ENCODE results near the gene DNM1. TPM values are rescaled to one million over a fixed set of nuclear protein-coding genes. Genes with fewer than 3 reads are reported as not detected.

DNM1 gene
- total RNA-seq, 4 donors from 2014 or later, result 14.5 to 85.8 (median 54.4) TPM

DNA sequence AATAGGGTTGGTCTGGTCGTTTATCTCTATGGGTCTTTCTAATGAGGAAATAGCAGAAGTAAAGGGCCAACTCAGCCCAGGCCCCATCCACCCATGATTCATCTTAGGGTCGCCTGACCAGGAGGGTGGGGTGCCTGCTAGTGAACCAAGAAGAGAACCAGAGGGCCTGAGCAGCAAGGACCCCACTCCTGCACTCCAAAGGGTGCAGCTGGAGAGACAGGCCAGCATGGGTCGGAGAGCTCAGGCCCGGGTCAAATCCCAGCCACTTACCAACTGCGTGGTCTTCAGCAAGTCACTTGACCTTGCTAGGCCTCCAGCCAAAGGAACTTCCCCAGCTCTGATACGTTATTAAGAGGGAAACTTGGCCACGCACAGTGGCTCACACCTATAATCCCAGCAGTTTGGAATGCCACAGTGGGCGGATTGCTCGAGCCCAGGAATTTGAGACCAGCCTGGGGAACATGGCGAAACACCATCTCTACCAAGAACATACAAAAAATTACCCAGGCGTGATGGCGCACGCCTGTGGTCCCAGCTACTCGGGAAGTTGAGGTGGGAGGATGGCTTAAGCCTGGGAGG is 38.8 kb upstream of the DNM1 start:
- DNase-seq, result no peak
- no peak overlapping the region for H3K4me3 ChIP-seq
- H3K27ac ChIP-seq, result no peak overlapping the region
- H3K4me1 ChIP-seq, result no peaks in the 10 kb centered on the region
- H3K9me3 ChIP-seq, result no peaks in the 10 kb centered on the region
- H3K36me3 ChIP-seq, result peaks cover 0 to 63% (median 0%) of the 10 kb centered on the region in 3 donors
- H3K27me3 ChIP-seq, result no peaks in the 10 kb centered on the region
- TF ChIP-seq POLR2A (IDR thresholded peaks at IDR 0.05), result no peak

DNA sequence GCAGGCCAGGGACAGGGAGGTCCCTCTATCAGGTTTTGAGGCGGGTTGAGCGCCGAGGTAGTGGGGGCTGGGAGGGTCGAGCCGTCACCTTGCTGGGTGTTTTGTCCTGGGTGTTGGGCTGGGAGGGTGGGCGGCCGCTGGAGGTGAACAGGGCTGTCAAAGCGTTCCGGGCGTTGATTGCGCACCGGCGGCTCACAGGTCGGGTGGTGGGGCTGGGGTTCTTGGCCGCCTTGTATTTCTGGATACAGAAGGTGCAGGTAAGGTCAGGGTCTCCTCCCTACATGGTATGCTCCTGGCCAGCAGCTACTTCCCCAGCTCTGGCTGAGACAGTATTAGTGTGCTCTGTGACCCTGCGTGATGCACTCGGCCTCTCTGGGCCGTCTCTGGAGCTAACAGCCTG is 37.0 kb upstream of the DNM1 start:
- no peak for DNase-seq
- H3K4me3 ChIP-seq, result no peak overlapping the region
- H3K4me1 ChIP-seq, result no peaks in the 10 kb centered on the region
- H3K27ac ChIP-seq, result no peak overlapping the region
- TF ChIP-seq POLR2A (IDR thresholded peaks at IDR 0.05), result no peak
- no peak for TF ChIP-seq CTCF (IDR thresholded peaks at IDR 0.05)
- H3K9me3 ChIP-seq, result no peaks in the 10 kb centered on the region
- H3K36me3 ChIP-seq, result peaks cover 0 to 80% (median 0%) of the 10 kb centered on the region in 3 donors
- no peaks in the 10 kb centered on the region for H3K27me3 ChIP-seq

GRCh38 chr9:128167209-128167608 is 36.0 kb upstream of the DNM1 start:
- no peak overlapping the region for H3K27ac ChIP-seq
- no peaks in the 10 kb centered on the region for H3K27me3 ChIP-seq
- no peaks in the 10 kb centered on the region for H3K9me3 ChIP-seq
- TF ChIP-seq CTCF (IDR thresholded peaks at IDR 0.05) (no peak), POLR2A (IDR thresholded peaks at IDR 0.05) (no peak)
- H3K4me1 ChIP-seq, result no peaks in the 10 kb centered on the region
- H3K36me3 ChIP-seq, result peaks cover 0 to 81% (median 0%) of the 10 kb centered on the region in 3 donors
- no peak for DNase-seq
- no peak overlapping the region for H3K4me3 ChIP-seq

GRCh38 chr9:128168731-128169308 is 34.4 kb upstream of the DNM1 start:
- no peak for DNase-seq
- H3K9me3 ChIP-seq, result no peaks in the 10 kb centered on the region
- no peak overlapping the region for H3K4me3 ChIP-seq
- H3K36me3 ChIP-seq, result peaks cover 0 to 76% (median 0%) of the 10 kb centered on the region in 3 donors
- H3K27me3 ChIP-seq, result no peaks in the 10 kb centered on the region
- no peaks in the 10 kb centered on the region for H3K4me1 ChIP-seq
- no peak overlapping the region for H3K27ac ChIP-seq
- TF ChIP-seq POLR2A (IDR thresholded peaks at IDR 0.05) (no peak), CTCF (IDR thresholded peaks at IDR 0.05) (no peak)

- no peak overlapping the region for H3K27ac ChIP-seq
- H3K27me3 ChIP-seq, result no peaks in the 10 kb centered on the region
- no peaks in the 10 kb centered on the region for H3K9me3 ChIP-seq
- no peak for DNase-seq
- TF ChIP-seq CTCF (IDR thresholded peaks at IDR 0.05) (no peak), POLR2A (IDR thresholded peaks at IDR 0.05) (no peak)
- peaks cover 0 to 75% (median 0%) of the 10 kb centered on the region in 3 donors for H3K36me3 ChIP-seq
- no peak overlapping the region for H3K4me3 ChIP-seq
- H3K4me1 ChIP-seq, result no peaks in the 10 kb centered on the region
Observed at GRCh38 chr9:128169492-128169891, 33.7 kb upstream of the DNM1 start.

GRCh38 chr9:128169925-128170324 is 33.3 kb upstream of the DNM1 start:
- Histone ChIP-seq H3K4me3 (no peak overlapping the region), H3K36me3 (peaks cover 0 to 75% (median 0%) of the 10 kb centered on the region in 3 donors), H3K27me3 (no peaks in the 10 kb centered on the region), H3K4me1 (no peaks in the 10 kb centered on the region), H3K27ac (no peak overlapping the region), H3K9me3 (no peaks in the 10 kb centered on the region)
- TF ChIP-seq POLR2A (IDR thresholded peaks at IDR 0.05) (no peak), CTCF (IDR thresholded peaks at IDR 0.05) (no peak)
- DNase-seq, result no peak
